GM19397 (cell line): ENCODE measurements around the gene KRT81.
A peak's percentile ranks its signal among the peaks of the same experiment; 100 is the strongest.
"Not testable (repeated sequence)": the region's sequence is repeated elsewhere in the genome, so short reads cannot be mapped to it uniquely, and the experiment has no call there.

ENCODE experiments used
- ATAC-seq: cut with Tn5 transposase; IDR thresholded peaks from one replicate; pipeline ENCODE4 v1.9.1; 2021; ENCODE audit warnings: mild to moderate bottlenecking, moderate library complexity; ENCODE audit not compliant: unreplicated experiment

Gene KRT81

GRCh38 chr12:52278575-52279421 is 12.5 kb downstream of the KRT81 start:
- ATAC-seq: peak; percentile 86

- ATAC-seq: no peak
Measured at GRCh38 chr12:52277486-52278245, 13.7 kb downstream of the KRT81 start.

DNA sequence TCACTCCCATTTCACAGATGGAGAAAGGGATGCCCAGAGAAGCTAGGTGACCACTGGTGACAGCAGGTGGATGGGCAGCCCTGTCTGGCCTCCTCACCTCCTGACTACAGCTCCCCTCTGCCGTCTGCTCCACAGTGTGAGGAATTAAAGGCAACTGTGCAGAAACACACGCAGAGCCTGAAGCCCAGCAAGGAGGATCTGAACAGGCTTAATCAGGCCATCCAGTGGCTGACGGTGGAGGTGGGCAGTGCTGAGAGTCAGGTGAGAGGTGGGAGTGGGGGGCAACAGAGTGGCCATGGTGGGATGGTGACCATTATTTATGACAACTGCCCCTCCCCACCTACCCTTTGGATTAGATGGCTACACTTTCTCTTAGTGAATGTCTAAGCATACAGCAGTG is 15.6 kb downstream of the KRT81 start:
- ATAC-seq: no peak

DNA sequence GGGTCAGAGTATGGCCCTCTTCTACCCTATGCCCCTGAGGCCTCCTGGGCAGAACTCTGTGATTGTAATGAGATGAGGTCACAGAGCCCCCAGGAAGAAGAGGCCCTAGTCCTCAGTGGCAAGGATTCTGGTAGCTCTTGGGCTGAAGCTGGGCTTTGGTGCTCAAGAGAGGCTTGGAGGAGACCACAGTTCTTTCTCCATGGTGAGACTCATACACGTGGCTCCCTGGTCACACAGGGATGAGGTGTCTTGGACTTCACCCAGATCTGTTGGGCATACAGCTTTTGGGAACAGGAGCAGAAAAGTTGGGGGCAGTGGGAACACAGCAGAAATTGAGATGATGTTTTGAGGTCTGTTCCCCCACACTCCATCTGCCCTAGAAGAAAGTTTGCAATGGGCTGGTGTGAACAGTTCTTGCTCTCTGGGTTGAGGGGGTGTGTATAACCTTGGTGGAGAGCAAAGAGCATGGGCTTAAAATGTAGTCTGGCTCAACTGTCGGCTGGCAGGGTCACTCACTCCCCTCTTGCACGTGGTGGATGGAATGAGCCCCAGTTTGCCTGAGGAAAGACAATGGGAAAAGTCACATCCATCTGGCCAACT is 16.7 kb downstream of the KRT81 start, which contains the start of gene KRT86:
Gene KRT86, plus strand, starts transcription at position 125 of the 600 bp plus-strand sequence. CDS start 27,272 bp downstream, outside the sequence.
- no peak for ATAC-seq

DNA sequence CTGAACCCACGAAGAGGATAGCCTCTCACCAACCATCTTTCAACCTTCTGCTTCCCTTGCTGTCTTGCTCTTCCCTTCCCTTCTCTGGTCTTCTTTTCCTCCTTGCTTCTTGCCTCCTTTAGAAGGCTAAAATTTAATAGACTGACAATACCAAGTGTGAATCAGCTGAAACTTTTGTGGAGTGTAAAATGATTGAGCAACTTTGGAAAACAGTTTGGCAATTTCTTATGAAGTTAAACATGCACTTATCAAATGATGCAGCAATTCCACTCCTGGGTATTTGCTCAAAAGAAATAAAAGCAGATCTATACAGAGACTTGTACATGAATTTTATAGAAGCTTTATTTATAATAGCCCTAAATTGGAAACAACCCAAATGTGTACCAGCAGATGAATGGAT is 20.2 kb downstream of the KRT81 start:
- ATAC-seq: no peak

GRCh38 chr12:52270541-52271070 is 20.7 kb downstream of the KRT81 start:
- no peak for ATAC-seq

GRCh38 chr12:52268212-52268611 is 23.1 kb downstream of the KRT81 start:
- ATAC-seq: no peak

GRCh38 chr12:52267699-52268098 is 23.6 kb downstream of the KRT81 start:
- no peak for ATAC-seq

GRCh38 chr12:52267266-52267665 is 24.1 kb downstream of the KRT81 start:
- ATAC-seq: no peak

- ATAC-seq: no peak
Measured at GRCh38 chr12:52266514-52266913, 24.8 kb downstream of the KRT81 start.

- no peak for ATAC-seq
Measured at GRCh38 chr12:52264435-52264825, 26.9 kb downstream of the KRT81 start.

DNA sequence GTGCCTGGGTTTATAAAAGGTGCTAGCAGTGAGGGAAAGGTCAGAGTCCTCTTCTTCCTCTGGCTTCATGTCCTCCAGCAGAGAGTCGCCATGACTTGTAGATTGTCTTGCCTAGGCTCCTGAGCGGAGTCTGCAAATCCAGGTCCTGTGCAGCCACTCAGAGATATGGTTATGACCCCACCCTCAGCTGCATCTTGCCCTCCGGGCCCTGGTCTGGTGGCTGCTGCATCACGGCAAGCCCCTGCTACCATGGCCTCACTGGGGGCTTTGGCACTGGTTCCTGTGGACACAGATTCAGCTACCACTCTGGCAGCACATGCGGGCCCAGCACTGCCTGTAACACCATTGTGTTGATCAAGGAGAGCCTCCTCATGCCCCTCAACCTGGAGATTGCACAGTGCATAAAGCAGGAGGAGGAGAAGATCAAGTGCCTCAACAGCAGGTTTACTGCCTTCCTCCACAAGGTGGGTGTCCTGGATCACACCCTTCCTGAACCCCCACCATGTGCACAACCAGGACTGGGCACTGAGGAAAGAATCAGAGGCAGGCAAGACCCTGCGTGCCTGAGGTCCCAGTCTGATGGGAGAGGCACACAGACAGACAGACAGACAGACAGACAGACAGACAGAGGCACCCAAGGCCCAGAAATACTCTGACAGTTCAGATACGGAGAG is 27.4 kb downstream of the KRT81 start:
- no peak for ATAC-seq

DNA sequence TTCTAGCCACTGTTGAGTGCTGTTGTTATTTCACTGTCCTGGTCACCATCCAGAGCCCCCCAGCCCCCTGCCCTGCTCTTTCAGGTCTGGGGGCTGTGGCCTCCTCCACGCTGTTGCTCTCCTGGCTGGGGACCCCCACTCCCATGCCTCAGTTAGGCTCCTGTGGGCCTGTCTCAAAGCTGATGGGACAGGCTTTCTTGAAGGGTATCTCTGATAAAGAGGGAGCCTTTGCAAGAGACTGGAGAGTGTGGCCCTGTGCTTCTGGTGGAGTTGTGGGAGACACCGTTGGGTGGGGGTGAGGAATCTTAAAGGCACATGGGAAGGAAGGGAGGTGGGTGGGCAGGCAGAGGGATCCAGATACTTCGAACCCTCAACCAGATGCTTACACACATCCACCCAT is 29.0 kb downstream of the KRT81 start:
- no peak for ATAC-seq

GRCh38 chr12:52261208-52261484 is 30.2 kb downstream of the KRT81 start:
- no peak for ATAC-seq

DNA sequence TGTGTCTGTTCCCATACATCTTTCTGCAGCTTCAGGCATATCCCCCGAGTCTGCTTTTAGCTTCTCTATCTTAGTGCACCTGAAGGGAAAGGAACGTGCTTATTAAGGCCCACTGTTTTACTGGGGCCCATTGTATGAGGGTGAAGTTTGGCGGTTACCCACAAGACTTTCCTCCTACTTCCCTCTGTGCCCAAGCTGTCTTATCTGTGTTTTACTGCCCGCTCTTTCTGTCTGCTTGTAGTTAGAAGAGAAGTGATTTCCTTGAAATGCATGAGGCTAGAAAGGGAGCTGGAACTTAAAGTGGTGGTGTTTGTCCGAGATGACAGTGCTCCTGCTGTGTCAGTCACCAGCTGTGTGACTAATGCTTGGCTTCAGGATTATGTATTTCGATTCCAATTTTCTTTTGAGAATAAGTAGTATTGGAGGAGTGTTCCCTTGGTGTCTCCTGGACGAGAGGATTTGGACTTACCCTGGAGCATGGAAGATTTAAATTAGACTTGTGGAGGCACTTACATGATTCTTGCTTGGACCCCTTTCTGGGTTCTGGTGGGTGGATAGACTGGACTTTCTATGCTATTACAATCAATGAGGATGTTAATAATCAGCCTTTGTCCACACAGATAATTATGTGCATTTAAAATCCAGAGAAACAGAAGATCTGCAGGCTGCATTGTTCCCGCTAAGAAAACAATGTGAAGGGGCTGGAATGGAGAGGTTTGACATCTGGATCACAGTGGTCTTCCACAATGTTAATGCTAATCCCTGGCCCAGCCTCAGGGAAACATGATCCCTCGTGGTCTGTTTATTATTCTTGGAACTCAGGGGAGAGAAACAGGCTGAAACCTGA is 30.8 kb downstream of the KRT81 start:
- no peak for ATAC-seq

- ATAC-seq: no peak
Measured at GRCh38 chr12:52259657-52260243, 31.6 kb downstream of the KRT81 start.

- ATAC-seq: no peak
Measured at GRCh38 chr12:52258335-52258901, 32.9 kb downstream of the KRT81 start.

- ATAC-seq: not testable (repeated sequence)
Measured at GRCh38 chr12:52257922-52258321, 33.4 kb downstream of the KRT81 start.

GRCh38 chr12:52257074-52257551 is 34.2 kb downstream of the KRT81 start:
- ATAC-seq: no peak
